C4-2B (cell line): ENCODE data around the gene GCNT1.

Experiments used
- CTCF ChIP-seq: fragments of 450-650 bp; conservative IDR thresholded peaks from 2 replicates; pipeline ENCODE4 v1.5.1; 2017; ENCODE audit warnings: mild to moderate bottlenecking
- ZFX ChIP-seq: fragments of 450-650 bp; IDR thresholded peaks from 2 replicates; pipeline ENCODE4 v1.6.1; 2017

- TF ChIP-seq ZFX (no peak), CTCF (no peak)
Observed at GRCh38 chr9:76464706-76465105, 5.7 kb downstream of the GCNT1 start.
